Spleen (tissue), 11 donors: Measurements from ENCODE around the gene CATSPERB. TPM values are rescaled to one million over a fixed set of nuclear protein-coding genes. Genes with fewer than 3 reads are reported as not detected.
"Not testable (repeated sequence)": the region's sequence is repeated elsewhere in the genome, so short reads cannot be mapped to it uniquely, and the experiment has no call there.

Experiments
- DNase-seq: peaks from one replicate; pipeline ENCODE4 v3.0.0-alpha.2; 2020
- H3K27ac ChIP-seq, 8 donors: fragments of 200-600 bp; sonication (generic) in 7 of 8; 1 replicate in 4 of 8; 2 replicates in 4 of 8; pipeline versions ENCODE4 v1.5.0 to v1.8.0; 2016 to 2021; ENCODE audit warnings: inconsistent platforms in 4 of 8, mild to moderate bottlenecking in 4 of 8, moderate library complexity in 1 of 8
- H3K27me3 ChIP-seq, 7 donors: fragments of 200-600 bp; sonication (generic) in 6 of 7; replicated peaks in 1 of 7; 1 replicate in 4 of 7; 2 replicates in 3 of 7; pipeline versions ENCODE4 v1.5.0 to v1.8.0; 2016 to 2021; ENCODE audit warnings: inconsistent platforms in 3 of 7, mild to moderate bottlenecking in 1 of 7
- H3K36me3 ChIP-seq, 6 donors: fragments of 200-600 bp; sonication (generic) in 5 of 6; 1 replicate in 4 of 6; 2 replicates in 2 of 6; pipeline versions ENCODE4 v1.5.0 to v1.8.0; 2016 to 2021; ENCODE audit warnings: inconsistent platforms in 2 of 6
- H3K4me1 ChIP-seq, 6 donors: fragments of 200-600 bp; sonication (generic) in 5 of 6; 1 replicate in 3 of 6; 2 replicates in 3 of 6; pipeline versions ENCODE4 v1.5.0 to v1.8.0; 2016 to 2021; ENCODE audit warnings: inconsistent platforms in 3 of 6
- H3K4me3 ChIP-seq, 8 donors: fragments of 200-600 bp; sonication (generic) in 7 of 8; 1 replicate in 4 of 8; 2 replicates in 4 of 8; pipeline versions ENCODE4 v1.5.0 to v1.8.0; 2016 to 2021; ENCODE audit warnings: inconsistent platforms in 4 of 8, mild to moderate bottlenecking in 4 of 8, moderate library complexity in 2 of 8
- H3K9me3 ChIP-seq, 8 donors: fragments of 200-600 bp; sonication (generic) in 7 of 8; 1 replicate in 4 of 8; 2 replicates in 4 of 8; pipeline versions ENCODE4 v1.5.0 to v1.8.0; 2016 to 2021; ENCODE audit warnings: inconsistent platforms in 4 of 8
- CTCF ChIP-seq, 11 experiments: fragments of 200-600 bp in 7 of 11; fragments of 450-650 bp in 4 of 11; sonication (generic) in 4 of 11; IDR thresholded peaks in 8 of 11; conservative IDR thresholded peaks in 3 of 11; 1 replicate in 7 of 11; 2 replicates in 4 of 11; pipeline versions ENCODE4 v1.4.0 to v1.8.0; 2016 to 2021; ENCODE audit warnings: antibody characterized with exemption in 11 of 11, inconsistent platforms in 4 of 11, mild to moderate bottlenecking in 1 of 11
- POLR2A ChIP-seq, 3 donors: fragments of 450-650 bp; IDR thresholded peaks; one replicate each; pipeline ENCODE4 v1.5.1; 2017; ENCODE audit warnings: antibody characterized with exemption in 3 of 3, mild to moderate bottlenecking in 1 of 3
- POLR2AphosphoS5 ChIP-seq, 3 donors: sonication (generic); formaldehyde crosslinking; IDR thresholded peaks; one replicate each; pipeline ENCODE4 v1.5.1; 2017; ENCODE audit warnings: antibody characterized with exemption in 3 of 3
- WGBS, 5 donors: extraction: QIAGEN DNeasy Blood & Tissue Kit in 3 of 5; methylation state at CpG; one replicate each; pipeline versions ENCODE4 v1.1.5 to v1.1.7; 2013 to 2018; 5-methylcytosine and 5-hydroxymethylcytosine counted together
- intact Hi-C: fragments of 100-400 bp; cut with DNase I; formaldehyde crosslinking; loops from one replicate; pipeline ENCODE4 v1.15.0; 2023; ENCODE audit warnings: low total_unique reads
- polyA plus RNA-seq, 3 donors: library from polyadenylated mRNA; stranded (reverse); fragments of 200-250 nt; gene quantifications; one replicate each; pipeline ENCODE4 v1.2.1, GENCODE V29; 2013
- total RNA-seq, 7 donors: library from RNA; depleted of rRNA in 3 of 7; stranded (reverse); fragments of >200 nt in 3 of 7; fragmentation: NEBNext Ultra II Directional in 4 of 7; extraction: Animal tissue kit (Norgen Biotek cat#: 25700) in 4 of 7; gene quantifications; one replicate each; pipeline versions ENCODE4 v1.1.0 to v1.2.1, GENCODE V29; 2016 to 2021
- donor health status: healthy with polysubstance abuse.
- donor health status: DM: no; HTN: no; CAD: no; lungs with moderate emphysema.
- donor health status: DM: no; HTN: no; CAD: no.
- donor health status: Bipolar disorder and iron deficiency.
- donor health status: healthy.
- donor health status: DM: no; HTN: no; CAD: no.
- donor health status: DM: yes; HTN: yes; CAD: no.

Gene CATSPERB
- total and polyA plus RNA-seq, 10 donors = 0.10 to 6.8 (median 1.9) TPM

DNA sequence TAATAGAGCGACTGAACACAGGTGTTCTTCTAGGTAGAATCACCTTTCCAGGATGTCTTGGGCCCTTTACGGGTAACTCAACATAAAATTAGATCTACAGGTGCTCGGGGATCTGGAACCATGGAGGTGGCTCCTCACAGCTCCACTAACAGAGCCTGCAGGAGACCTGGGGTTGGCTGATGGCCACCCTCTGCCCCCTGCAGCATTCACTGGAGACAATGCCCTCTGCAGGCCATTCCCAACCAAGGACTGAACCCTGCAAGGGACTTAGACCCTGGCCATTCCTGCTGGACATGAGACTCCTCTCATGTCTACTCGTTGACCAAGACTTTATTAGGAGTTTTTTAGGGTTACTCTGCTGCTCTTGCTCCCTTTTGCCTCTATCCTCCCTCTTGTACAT is 163.3 kb downstream of the CATSPERB start:
- WGBS, 5 donors = 82 to 91% (median 86%) methylated on average over 4 of the region's 4 CpGs
- TF ChIP-seq POLR2A (IDR thresholded peaks at IDR 0.05) = no peak
- no peak for TF ChIP-seq CTCF (IDR thresholded peaks at IDR 0.05 in 8 of 11, conservative IDR thresholded peaks at IDR 0.05 in 3 of 11)
- no peak for TF ChIP-seq POLR2AphosphoS5 (IDR thresholded peaks at IDR 0.05)
- Histone ChIP-seq H3K4me3 (no peak overlapping the region), H3K4me1 (no peaks in the 10 kb centered on the region), H3K27ac (no peak overlapping the region), H3K27me3 (peaks cover 0 to 34% (median under 1%) of the 10 kb centered on the region in 7 donors), H3K36me3 (no peaks in the 10 kb centered on the region), H3K9me3 (peaks cover 0 to 5% (median 0%) of the 10 kb centered on the region in 8 donors)
- DNase-seq = no peak
- intact Hi-C loops = no loop called here

GRCh38 chr14:91567827-91568226 is 164.1 kb downstream of the CATSPERB start:
- WGBS, 5 donors = 53 to 83% (median 62%) methylated on average over 4 of the region's 4 CpGs
- H3K36me3 ChIP-seq, H3K27ac ChIP-seq, H3K4me1 ChIP-seq, DNase-seq, H3K4me3 ChIP-seq, intact Hi-C loops, H3K9me3 ChIP-seq: not testable (repeated sequence)
- peaks cover 0 to 27% (median 0%) of the 10 kb centered on the region in 7 donors for H3K27me3 ChIP-seq

GRCh38 chr14:91555531-91555930 is 176.4 kb downstream of the CATSPERB start:
- no peaks in the 10 kb centered on the region for H3K4me1 ChIP-seq
- H3K9me3 ChIP-seq = peaks cover 0 to 8% (median 0%) of the 10 kb centered on the region in 8 donors
- intact Hi-C loops = no loop called here
- no peak for DNase-seq
- TF ChIP-seq CTCF (IDR thresholded peaks at IDR 0.05 in 8 of 11, conservative IDR thresholded peaks at IDR 0.05 in 3 of 11) = no peak
- TF ChIP-seq POLR2A (IDR thresholded peaks at IDR 0.05) = no peak
- no peak for TF ChIP-seq POLR2AphosphoS5 (IDR thresholded peaks at IDR 0.05)
- H3K36me3 ChIP-seq = no peaks in the 10 kb centered on the region
- 72 to 85% (median 79%) methylated on average over 2 of the region's 2 CpGs for WGBS, 5 donors
- no peak overlapping the region for H3K4me3 ChIP-seq
- H3K27me3 ChIP-seq = peaks cover 0 to 13% (median 0%) of the 10 kb centered on the region in 7 donors
- no peak overlapping the region for H3K27ac ChIP-seq

DNA sequence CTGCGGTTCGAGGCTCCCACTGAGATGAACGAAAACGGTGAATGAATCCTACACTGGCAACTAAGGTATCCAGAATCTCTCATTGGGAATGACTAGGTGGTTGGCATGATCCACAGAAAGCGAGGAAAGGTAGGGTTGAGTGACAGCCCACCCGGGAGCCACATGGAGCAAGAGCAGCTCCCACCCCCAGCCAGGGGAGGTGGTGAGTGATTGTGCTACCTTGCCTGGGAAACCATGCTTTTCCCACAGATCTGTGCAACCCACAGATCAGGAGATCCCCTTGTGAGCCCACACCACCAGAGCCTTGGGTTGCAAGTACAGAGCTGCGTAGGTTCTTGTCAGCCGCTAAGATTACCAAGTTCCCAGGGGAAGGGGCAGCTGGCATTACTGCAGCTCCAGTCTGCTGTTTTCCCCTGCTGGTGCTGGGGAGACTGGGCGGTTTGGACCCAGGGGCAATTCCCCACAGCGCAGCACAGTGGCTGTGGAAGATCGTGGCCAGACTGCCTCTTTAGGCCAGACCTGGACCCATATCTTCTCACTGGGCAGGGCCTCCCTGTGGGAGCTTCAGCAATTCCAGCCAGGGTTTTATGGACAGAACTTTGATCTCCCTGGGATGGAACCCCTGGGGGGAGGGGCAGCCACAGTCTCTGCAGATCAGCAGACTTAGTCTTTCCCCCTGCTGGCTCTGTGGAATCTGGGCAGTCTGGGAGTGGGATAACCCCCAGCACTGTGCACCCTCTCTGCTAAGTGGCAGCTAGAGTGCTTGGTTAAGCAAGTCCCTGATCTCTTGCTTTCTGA is 177.2 kb downstream of the CATSPERB start:
- TF ChIP-seq CTCF (IDR thresholded peaks at IDR 0.05 in 8 of 11, conservative IDR thresholded peaks at IDR 0.05 in 3 of 11) (no peak), POLR2A (IDR thresholded peaks at IDR 0.05) (no peak), POLR2AphosphoS5 (IDR thresholded peaks at IDR 0.05) (no peak)
- peaks cover 0 to 13% (median 0%) of the 10 kb centered on the region in 7 donors for H3K27me3 ChIP-seq
- no peaks in the 10 kb centered on the region for H3K36me3 ChIP-seq
- intact Hi-C loops = no loop called here
- WGBS, 5 donors = 84 to 91% (median 90%) methylated on average over 8 to 11 of the region's 11 CpGs
- no peak for DNase-seq
- H3K4me1 ChIP-seq = no peaks in the 10 kb centered on the region
- no peak overlapping the region for H3K27ac ChIP-seq
- no peak overlapping the region for H3K4me3 ChIP-seq
- H3K9me3 ChIP-seq = peaks cover 0 to 8% (median 0%) of the 10 kb centered on the region in 8 donors
